HepG2 (cell line): Measurements from ENCODE around the gene NPHS1. TPM values are rescaled to one million over a fixed set of nuclear protein-coding genes. Genes with fewer than 3 reads are reported as not detected.

Source experiments
- AHR ChIP-seq: IDR thresholded peaks from 2 replicates; pipeline ENCODE4 v1.6.1; 2018; ENCODE audit warnings: missing genetic modification reagents, missing compliant biosample characterization
- CREB1 ChIP-seq, 2 experiments: fragments of 450-650 bp in 1 of 2; IDR thresholded peaks; 2 replicates each; pipeline ENCODE4 v1.6.1; 2016 to 2017; ENCODE audit warnings: control low read depth in 1 of 2, mild to moderate bottlenecking in 1 of 2, missing compliant biosample characterization in 1 of 2, missing genetic modification characterization in 1 of 2
- ETV5 ChIP-seq: IDR thresholded peaks from 2 replicates; pipeline ENCODE4 v1.6.1; 2018; ENCODE audit warnings: missing biosample characterization, missing genetic modification reagents, inconsistent platforms, borderline replicate concordance
- GATA4 ChIP-seq: sonication (generic); IDR thresholded peaks from 2 replicates; pipeline ENCODE4 v1.6.1; 2016; ENCODE audit warnings: antibody characterized with exemption, low read depth, borderline replicate concordance
- IRF2 ChIP-seq: IDR thresholded peaks from 2 replicates; pipeline ENCODE4 v1.6.1; 2018; ENCODE audit warnings: missing genetic modification reagents, missing compliant biosample characterization
- KLF16 ChIP-seq, 2 experiments: sonication (generic) in 1 of 2; formaldehyde crosslinking in 1 of 2; IDR thresholded peaks; 2 replicates each; pipeline versions ENCODE4 v1.6.1 to v1.8.0; 2016 to 2023; ENCODE audit warnings: missing genetic modification reagents in 2 of 2, missing compliant biosample characterization in 1 of 2
- MED1 ChIP-seq: sonication (generic); formaldehyde crosslinking; IDR thresholded peaks from 2 replicates; pipeline ENCODE4 v1.4.0; 2020; ENCODE audit warnings: missing genetic modification reagents
- NR2F1 ChIP-seq, 2 experiments: fragments of 450-650 bp in 1 of 2; formaldehyde crosslinking in 1 of 2; IDR thresholded peaks; 2 replicates each; pipeline versions ENCODE4 v1.5.0 to v1.6.1; 2016 to 2020; ENCODE audit warnings: mild to moderate bottlenecking in 1 of 2, missing compliant biosample characterization in 1 of 2, missing genetic modification reagents in 1 of 2, moderate library complexity in 1 of 2
- RFX3 ChIP-seq: IDR thresholded peaks from 2 replicates; pipeline ENCODE4 v1.6.1; 2016; ENCODE audit warnings: missing biosample characterization, missing genetic modification reagents
- SRY ChIP-seq: sonication (generic); formaldehyde crosslinking; IDR thresholded peaks from 2 replicates; pipeline ENCODE4 v1.8.0; 2022; ENCODE audit warnings: mild to moderate bottlenecking, missing genetic modification reagents
- TOPORS ChIP-seq: sonication (generic); formaldehyde crosslinking; IDR thresholded peaks from 2 replicates; pipeline ENCODE4 v1.8.0; 2023; ENCODE audit warnings: mild to moderate bottlenecking, missing genetic modification reagents
- ZNF20 ChIP-seq: sonication (generic); formaldehyde crosslinking; IDR thresholded peaks from 2 replicates; pipeline ENCODE4 v1.4.0; 2020; ENCODE audit warnings: mild to moderate bottlenecking, moderate library complexity, missing genetic modification reagents
- ZNF235 ChIP-seq: sonication (generic); formaldehyde crosslinking; IDR thresholded peaks from 2 replicates; pipeline ENCODE4 v1.8.1; 2023; ENCODE audit warnings: mild to moderate bottlenecking, missing genetic modification reagents, borderline replicate concordance
- ZNF282 ChIP-seq: fragments of 450-650 bp; IDR thresholded peaks from 2 replicates; pipeline ENCODE4 v1.6.1; 2018; ENCODE audit not compliant: partially characterized antibody
- ZNF441 ChIP-seq: sonication (generic); formaldehyde crosslinking; IDR thresholded peaks from 2 replicates; pipeline ENCODE4 v1.7.0; 2021; ENCODE audit warnings: missing genetic modification reagents, borderline replicate concordance
- ZNF451 ChIP-seq: sonication (generic); formaldehyde crosslinking; IDR thresholded peaks from 2 replicates; pipeline ENCODE4 v1.5.0; 2020; ENCODE audit warnings: mild to moderate bottlenecking, missing genetic modification reagents
- ZNF501 ChIP-seq: sonication (generic); formaldehyde crosslinking; IDR thresholded peaks from 2 replicates; pipeline ENCODE4 v1.5.1; 2020; ENCODE audit warnings: mild to moderate bottlenecking, moderate library complexity, missing genetic modification reagents
- ZNF703 ChIP-seq: sonication (generic); formaldehyde crosslinking; IDR thresholded peaks from 2 replicates; pipeline ENCODE4 v1.5.1; 2020; ENCODE audit warnings: missing genetic modification reagents, mild to moderate bottlenecking, moderate library complexity, borderline replicate concordance
- ZNF709 ChIP-seq: sonication (generic); formaldehyde crosslinking; IDR thresholded peaks from 2 replicates; pipeline ENCODE4 v1.5.0; 2020; ENCODE audit warnings: mild to moderate bottlenecking, missing genetic modification reagents
- ZNF879 ChIP-seq: sonication (generic); formaldehyde crosslinking; IDR thresholded peaks from 2 replicates; pipeline ENCODE4 v1.8.1; 2023; ENCODE audit warnings: missing genetic modification reagents
- polyA plus RNA-seq, 8 experiments: library from polyadenylated mRNA; depleted of rRNA in 3 of 8; stranded (reverse) in 7 of 8; unstranded in 1 of 8; fragments of >200 nt; fragmentation: Illumina TruSeq in 4 of 8; extraction: Trizol in 4 of 8; gene quantifications; 2 replicates each; pipeline versions ENCODE4 v1.2.1 to v1.2.3, GENCODE V29; 2011 to 2016; ENCODE audit warnings: low read depth in 4 of 8, missing spikeins in 1 of 8, mixed read lengths in 1 of 8; ENCODE audit not compliant: insufficient read depth in 1 of 8
- total RNA-seq, 5 experiments: library from RNA; depleted of rRNA; stranded (reverse); fragments of >200 nt; fragmentation: Illumina TruSeq; extraction: Trizol; gene quantifications; 2 replicates each; pipeline ENCODE4 v1.2.3, GENCODE V29; 2016; ENCODE audit warnings: low read depth in 1 of 5
- TF ChIP-seq, protein P1 (sequence below): IDR thresholded peaks from 2 replicates; pipeline ENCODE4 v1.6.1; 2016; ENCODE audit warnings: control low read depth
- TF ChIP-seq, protein P2 (sequence below): sonication (generic); formaldehyde crosslinking; IDR thresholded peaks from 2 replicates; pipeline ENCODE4 v1.5.0; 2020; ENCODE audit warnings: mild to moderate bottlenecking, missing genetic modification reagents
- TF ChIP-seq, protein P3 (sequence below): sonication (generic); formaldehyde crosslinking; IDR thresholded peaks from 2 replicates; pipeline ENCODE4 v1.5.1; 2020; ENCODE audit warnings: mild to moderate bottlenecking, missing genetic modification reagents

Gene NPHS1
- total and polyA plus RNA-seq, 2 of the 13 experiments (the other 11 are each of a cell fraction or from before 2014, with no cell fraction given), result not detected

DNA sequence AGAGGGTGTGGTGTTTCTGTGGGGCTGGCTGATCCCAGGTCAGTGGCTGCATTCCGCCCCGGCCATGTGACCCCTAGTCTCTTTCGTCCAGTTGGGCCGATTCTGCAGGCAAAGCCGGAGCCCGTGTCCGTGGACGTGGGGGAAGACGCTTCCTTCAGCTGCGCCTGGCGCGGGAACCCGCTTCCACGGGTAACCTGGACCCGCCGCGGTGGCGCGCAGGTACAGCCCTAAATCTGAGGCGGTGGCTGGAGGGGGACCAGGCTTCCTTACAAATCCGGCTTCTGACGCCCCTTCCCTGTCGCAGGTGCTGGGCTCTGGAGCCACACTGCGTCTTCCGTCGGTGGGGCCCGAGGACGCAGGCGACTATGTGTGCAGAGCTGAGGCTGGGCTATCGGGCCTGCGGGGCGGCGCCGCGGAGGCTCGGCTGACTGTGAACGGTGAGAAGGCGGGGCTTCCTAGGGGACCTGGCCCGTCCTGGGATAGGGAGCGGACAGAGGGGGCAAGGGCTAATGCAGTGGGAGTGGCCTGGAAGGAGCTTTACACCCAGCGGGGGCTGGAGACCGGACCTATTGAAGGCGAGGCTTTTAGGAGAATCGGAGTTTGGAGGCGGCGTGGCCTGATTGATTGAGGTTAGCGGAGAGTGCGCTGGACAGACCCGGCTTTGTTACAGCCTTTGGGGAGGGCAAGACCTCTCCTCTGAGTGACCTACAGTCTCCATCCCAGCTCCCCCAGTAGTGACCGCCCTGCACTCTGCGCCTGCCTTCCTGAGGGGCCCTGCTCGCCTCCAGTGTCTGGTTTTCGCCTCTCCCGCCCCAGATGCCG lies 8.7 kb upstream of the NPHS1 start (continued):
- TF ChIP-seq KLF16 (CRISPR knock-in tag; IDR thresholded peaks at IDR 0.05) (no peak), AHR (CRISPR knock-in tag) (no peak), MED1 (CRISPR knock-in tag) (no peak), ZNF703 (no peak), ZNF235 (CRISPR knock-in tag) (0 out of 2 replicates have a peak, but pooled peaks have one; percentile 31), CREB1 (IDR thresholded peaks at IDR 0.05) (no peak), CREB1 (CRISPR knock-in tag; IDR thresholded peaks at IDR 0.05) (no peak), ETV5 (no peak), SRY (no peak; the same call in 1 of the 2 replicates), GATA4 (no peak), ZNF879 (no peak), TOPORS (CRISPR knock-in tag) (no peak), IRF2 (no peak), ZNF709 (no peak), ZNF451 (CRISPR knock-in tag) (no peak), ZNF282 (no peak), RFX3 (CRISPR knock-in tag) (no peak), ZNF441 (CRISPR knock-in tag) (peak; percentile 36; the same call in 1 of the 2 replicates), ZNF501 (no peak), ZNF20 (CRISPR knock-in tag) (no peak), NR2F1 (CRISPR knock-in tag; IDR thresholded peaks at IDR 0.05) (no peak)
- TF ChIP-seq, protein P1, sequence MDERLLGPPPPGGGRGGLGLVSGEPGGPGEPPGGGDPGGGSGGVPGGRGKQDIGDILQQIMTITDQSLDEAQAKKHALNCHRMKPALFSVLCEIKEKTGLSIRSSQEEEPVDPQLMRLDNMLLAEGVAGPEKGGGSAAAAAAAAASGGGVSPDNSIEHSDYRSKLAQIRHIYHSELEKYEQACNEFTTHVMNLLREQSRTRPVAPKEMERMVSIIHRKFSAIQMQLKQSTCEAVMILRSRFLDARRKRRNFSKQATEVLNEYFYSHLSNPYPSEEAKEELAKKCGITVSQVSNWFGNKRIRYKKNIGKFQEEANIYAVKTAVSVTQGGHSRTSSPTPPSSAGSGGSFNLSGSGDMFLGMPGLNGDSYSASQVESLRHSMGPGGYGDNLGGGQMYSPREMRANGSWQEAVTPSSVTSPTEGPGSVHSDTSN (CRISPR knock-in tag), result no peak
- TF ChIP-seq, protein P2, sequence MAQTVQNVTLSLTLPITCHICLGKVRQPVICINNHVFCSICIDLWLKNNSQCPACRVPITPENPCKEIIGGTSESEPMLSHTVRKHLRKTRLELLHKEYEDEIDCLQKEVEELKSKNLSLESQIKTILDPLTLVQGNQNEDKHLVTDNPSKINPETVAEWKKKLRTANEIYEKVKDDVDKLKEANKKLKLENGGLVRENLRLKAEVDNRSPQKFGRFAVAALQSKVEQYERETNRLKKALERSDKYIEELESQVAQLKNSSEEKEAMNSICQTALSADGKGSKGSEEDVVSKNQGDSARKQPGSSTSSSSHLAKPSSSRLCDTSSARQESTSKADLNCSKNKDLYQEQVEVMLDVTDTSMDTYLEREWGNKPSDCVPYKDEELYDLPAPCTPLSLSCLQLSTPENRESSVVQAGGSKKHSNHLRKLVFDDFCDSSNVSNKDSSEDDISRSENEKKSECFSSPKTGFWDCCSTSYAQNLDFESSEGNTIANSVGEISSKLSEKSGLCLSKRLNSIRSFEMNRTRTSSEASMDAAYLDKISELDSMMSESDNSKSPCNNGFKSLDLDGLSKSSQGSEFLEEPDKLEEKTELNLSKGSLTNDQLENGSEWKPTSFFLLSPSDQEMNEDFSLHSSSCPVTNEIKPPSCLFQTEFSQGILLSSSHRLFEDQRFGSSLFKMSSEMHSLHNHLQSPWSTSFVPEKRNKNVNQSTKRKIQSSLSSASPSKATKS (CRISPR knock-in tag), result no peak
- TF ChIP-seq, protein P3, sequence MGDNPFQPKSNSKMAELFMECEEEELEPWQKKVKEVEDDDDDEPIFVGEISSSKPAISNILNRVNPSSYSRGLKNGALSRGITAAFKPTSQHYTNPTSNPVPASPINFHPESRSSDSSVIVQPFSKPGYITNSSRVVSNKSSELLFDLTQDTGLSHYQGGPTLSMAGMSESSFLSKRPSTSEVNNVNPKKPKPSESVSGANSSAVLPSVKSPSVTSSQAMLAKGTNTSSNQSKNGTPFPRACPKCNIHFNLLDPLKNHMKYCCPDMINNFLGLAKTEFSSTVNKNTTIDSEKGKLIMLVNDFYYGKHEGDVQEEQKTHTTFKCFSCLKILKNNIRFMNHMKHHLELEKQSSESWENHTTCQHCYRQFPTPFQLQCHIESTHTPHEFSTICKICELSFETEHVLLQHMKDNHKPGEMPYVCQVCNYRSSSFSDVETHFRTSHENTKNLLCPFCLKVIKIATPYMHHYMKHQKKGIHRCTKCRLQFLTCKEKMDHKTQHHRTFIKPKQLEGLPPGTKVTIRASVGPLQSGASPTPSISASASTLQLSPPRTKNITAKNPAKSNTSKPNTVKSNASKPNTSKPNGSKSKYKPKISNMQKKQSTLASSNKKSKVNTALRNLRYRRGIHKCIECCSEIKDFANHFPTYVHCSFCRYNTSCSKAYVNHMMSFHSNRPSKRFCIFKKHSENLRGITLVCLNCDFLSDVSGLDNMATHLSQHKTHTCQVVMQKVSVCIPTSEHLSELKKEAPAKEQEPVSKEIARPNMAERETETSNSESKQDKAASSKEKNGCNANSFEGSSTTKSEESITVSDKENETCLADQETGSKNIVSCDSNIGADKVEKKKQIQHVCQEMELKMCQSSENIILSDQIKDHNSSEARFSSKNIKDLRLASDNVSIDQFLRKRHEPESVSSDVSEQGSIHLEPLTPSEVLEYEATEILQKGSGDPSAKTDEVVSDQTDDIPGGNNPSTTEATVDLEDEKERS, result no peak
